A673 (cell line): ENCODE results near the gene CREB3L1.

ENCODE experiments used
- EZH2 ChIP-seq: fragments of 200-600 bp; sonication (generic); IDR thresholded peaks from 2 replicates; pipeline ENCODE4 v1.6.1; 2017; ENCODE audit warnings: borderline replicate concordance, low read depth, mild to moderate bottlenecking, mixed read lengths, antibody characterized with exemption, low read length; ENCODE audit not compliant: poor library complexity, severe bottlenecking
- TF ChIP-seq, protein P1 (sequence below): fragments of 300-800, 200-600 bp; sonication (generic); conservative IDR thresholded peaks from 2 replicates; pipeline ENCODE4 v1.5.1; 2017; ENCODE audit warnings: low read depth, mild to moderate bottlenecking, antibody characterized with exemption, low read length, moderate library complexity, mixed read lengths

DNA sequence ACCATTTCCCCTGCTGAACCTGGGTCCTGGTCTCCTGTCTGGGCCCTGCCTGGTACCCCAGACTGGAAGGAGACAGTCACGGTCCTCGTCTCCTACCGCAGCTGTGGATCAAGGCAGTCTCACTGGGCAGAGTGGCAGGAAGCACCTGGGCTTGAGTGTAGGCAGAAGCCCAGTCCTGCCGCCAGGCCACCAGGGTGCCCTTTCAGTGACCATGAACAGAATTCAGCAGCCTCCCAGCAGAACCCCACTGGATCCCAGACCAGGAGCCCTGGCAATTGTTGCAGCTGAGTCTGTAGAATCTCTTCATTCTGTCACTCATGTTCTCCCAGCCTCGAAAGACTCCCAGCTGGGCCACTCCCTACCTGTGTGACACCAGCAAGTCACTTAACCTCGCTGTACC lies 25.5 kb upstream of the CREB3L1 start:
- TF ChIP-seq, protein P1, sequence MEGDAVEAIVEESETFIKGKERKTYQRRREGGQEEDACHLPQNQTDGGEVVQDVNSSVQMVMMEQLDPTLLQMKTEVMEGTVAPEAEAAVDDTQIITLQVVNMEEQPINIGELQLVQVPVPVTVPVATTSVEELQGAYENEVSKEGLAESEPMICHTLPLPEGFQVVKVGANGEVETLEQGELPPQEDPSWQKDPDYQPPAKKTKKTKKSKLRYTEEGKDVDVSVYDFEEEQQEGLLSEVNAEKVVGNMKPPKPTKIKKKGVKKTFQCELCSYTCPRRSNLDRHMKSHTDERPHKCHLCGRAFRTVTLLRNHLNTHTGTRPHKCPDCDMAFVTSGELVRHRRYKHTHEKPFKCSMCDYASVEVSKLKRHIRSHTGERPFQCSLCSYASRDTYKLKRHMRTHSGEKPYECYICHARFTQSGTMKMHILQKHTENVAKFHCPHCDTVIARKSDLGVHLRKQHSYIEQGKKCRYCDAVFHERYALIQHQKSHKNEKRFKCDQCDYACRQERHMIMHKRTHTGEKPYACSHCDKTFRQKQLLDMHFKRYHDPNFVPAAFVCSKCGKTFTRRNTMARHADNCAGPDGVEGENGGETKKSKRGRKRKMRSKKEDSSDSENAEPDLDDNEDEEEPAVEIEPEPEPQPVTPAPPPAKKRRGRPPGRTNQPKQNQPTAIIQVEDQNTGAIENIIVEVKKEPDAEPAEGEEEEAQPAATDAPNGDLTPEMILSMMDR = no peak
- no peak for TF ChIP-seq EZH2
